Endodermal cell (in vitro differentiated cells): ENCODE measurements around the gene NUPR1. TPM values are rescaled to one million over a fixed set of nuclear protein-coding genes. Genes with fewer than 3 reads are reported as not detected.

ENCODE experiments used
- total RNA-seq, 2 donors: library from RNA; stranded (reverse); fragmentation: NEBNext Ultra II Directional in 1 of 2; extraction: Animal tissue kit (Norgen Biotek cat#: 25700) in 1 of 2; gene quantifications; 2 replicates in 1 of 2; 3 replicates in 1 of 2; pipeline ENCODE4 v1.2.1, GENCODE V29; 2021

The NUPR1 gene
- total RNA-seq, 2 donors from 2014 or later, result not detected

Other genes starting within 250 kb of the NUPR1 start
- 10 to 100 TPM; 55.9 to 62.5 TPM for gene SBK1, start 246.4 kb downstream of the NUPR1 start, total RNA-seq
- gene NPIPB6, start 175.5 kb downstream of the NUPR1 start, total RNA-seq, result 1 to 10 TPM; 1.8 to 3.5 TPM
- gene EIF3CL, start 135.1 kb downstream of the NUPR1 start, total RNA-seq, result 10 to 100 TPM; 38.1 to 54.3 TPM
- under 1 TPM in 1 of 2 donors, not detected in 1; 0.29 TPM for gene NPIPB7, start 66.6 kb downstream of the NUPR1 start, total RNA-seq
- gene CLN3, start 46.9 kb downstream of the NUPR1 start, total RNA-seq, result 10 to 100 TPM; 29.9 to 30.2 TPM
- gene APOBR, start 44.3 kb downstream of the NUPR1 start, total RNA-seq, result not detected
- gene IL27, start 32.1 kb downstream of the NUPR1 start, total RNA-seq, result not detected
- gene SGF29, start 14.9 kb upstream of the NUPR1 start, total RNA-seq, result 10 to 100 TPM; 16.5 to 18.9 TPM
- gene SULT1A2, start 58.1 kb upstream of the NUPR1 start, total RNA-seq, result 1 to 10 TPM in 1 of 2 donors, under 1 TPM in 1; 0.29 to 1.9 TPM
- 1 to 10 TPM; 4.3 to 7.2 TPM for gene SULT1A1, start 71.1 kb upstream of the NUPR1 start, total RNA-seq
- under 1 TPM in 1 of 2 donors, not detected in 1; 0.35 TPM for gene NPIPB8, start 99.1 kb upstream of the NUPR1 start, total RNA-seq
- gene EIF3C, start 172.5 kb upstream of the NUPR1 start, total RNA-seq, result 100 to 1,000 TPM; 697 to 784 TPM
- 1 to 10 TPM; 3.3 to 4.8 TPM for gene NPIPB9, start 212.8 kb upstream of the NUPR1 start, total RNA-seq